Measurements from ENCODE around the gene U2AF1L4. TPM values are rescaled to one million over a fixed set of nuclear protein-coding genes. Genes with fewer than 3 reads are reported as not detected.

U2AF1L4 gene
- total RNA-seq, 1 experiment from 2014 or later: 14.3 TPM

DNA sequence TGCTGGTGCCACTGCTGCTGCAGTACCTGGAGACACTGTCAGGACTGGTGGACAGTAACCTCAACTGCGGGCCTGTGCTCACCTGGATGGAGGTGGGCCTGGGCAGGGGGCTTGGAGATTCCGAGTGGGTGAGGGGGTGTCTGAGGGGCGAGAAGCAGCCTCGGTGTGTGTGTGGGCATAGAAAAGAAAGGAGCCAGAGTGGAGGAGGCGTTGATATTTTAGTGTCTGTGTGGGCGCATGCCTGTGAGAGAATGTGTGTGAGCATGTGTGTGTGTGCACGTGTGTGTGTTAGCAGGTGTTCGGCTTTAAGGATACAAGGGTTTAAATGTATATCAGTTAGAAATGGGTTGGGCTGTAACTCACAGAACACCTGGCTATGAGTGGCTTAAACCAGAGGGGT, 33.8 kb upstream of the U2AF1L4 start:
- Histone ChIP-seq H3K4me2 (no peak overlapping the region), H3K27ac (no peak overlapping the region), H3K36me3 (ENCODE audit: low read depth) (no peaks in the 10 kb centered on the region), H3K4me1 (replicated peaks; ENCODE audit: insufficient read depth) (no peaks in the 10 kb centered on the region), H4K20me1 (ENCODE audit: insufficient read depth) (no peaks in the 10 kb centered on the region), H3K27me3 (ENCODE audit: insufficient read depth, low read depth) (no peaks in the 10 kb centered on the region; the same call in 1 of the 2 replicates), H3F3A (ENCODE audit: insufficient read depth, low read depth) (0 out of 2 replicates have a peak, but pooled peaks cover 9% of the 10 kb centered on the region), H3K9me3 (ENCODE audit: insufficient read depth, low read depth) (no peaks in the 10 kb centered on the region), H3K79me2 (ENCODE audit: low read depth) (no peaks in the 10 kb centered on the region), H3K4me3 (no peak overlapping the region), H3K9me2 (ENCODE audit: insufficient read depth) (no peaks in the 10 kb centered on the region), H2AFZ (no peak overlapping the region)
- DNase-seq: no peak
- no TSS peak for BruUV-seq (replicated peaks)
- intact Hi-C loops (cut with micrococcal nuclease; ENCODE audit: unreplicated experiment): no loop called here
- POLR2A ChIA-PET (ENCODE audit: unreplicated experiment): no interaction called here
- CTCF ChIA-PET: no interaction called here
- TF ChIP-seq EZH2 (IDR thresholded peaks at IDR 0.05; ENCODE audit: low read depth): no peak
- no peak for TF ChIP-seq CTCF (conservative IDR thresholded peaks at IDR 0.05)

DNA sequence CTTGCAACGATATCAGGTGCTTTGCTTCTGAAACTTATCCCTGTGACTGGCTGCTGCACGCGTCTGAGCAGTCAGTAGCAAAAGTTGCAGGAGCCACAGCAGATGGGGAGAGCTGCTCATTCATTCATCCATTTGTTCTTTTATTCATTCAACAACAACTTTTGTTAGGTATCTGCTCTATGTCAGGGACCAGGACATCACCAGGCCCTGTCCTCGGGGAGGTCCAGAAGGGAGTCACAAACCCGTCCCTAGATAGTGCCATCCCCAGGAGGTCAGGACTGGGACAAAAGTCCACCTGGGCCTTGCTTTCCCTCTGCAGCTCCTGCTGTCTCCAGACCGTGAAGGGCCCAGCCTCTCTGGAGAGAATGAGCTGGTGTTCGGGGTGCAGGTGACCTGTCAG, 32.7 kb upstream of the U2AF1L4 start:
- BruUV-seq (replicated peaks): no TSS peak
- H3K27me3 ChIP-seq (ENCODE audit: insufficient read depth, low read depth): no peaks in the 10 kb centered on the region
- no peak overlapping the region for H3K27ac ChIP-seq
- H3K36me3 ChIP-seq (ENCODE audit: low read depth): no peaks in the 10 kb centered on the region
- no peaks in the 10 kb centered on the region for H3K9me3 ChIP-seq (ENCODE audit: insufficient read depth, low read depth)
- no peak overlapping the region for H2AFZ ChIP-seq
- ChIA-PET CTCF (no interaction called here), POLR2A (ENCODE audit: unreplicated experiment) (interaction anchor here (0.6 kb wide), 1 partner anchor 76 kb away, joined by 3 read pairs; no protein-coding TSS in a partner anchor)
- no peaks in the 10 kb centered on the region for H3K4me1 ChIP-seq (replicated peaks; ENCODE audit: insufficient read depth)
- DNase-seq: no peak
- H3K4me2 ChIP-seq: no peak overlapping the region
- H3K9me2 ChIP-seq (ENCODE audit: insufficient read depth): no peaks in the 10 kb centered on the region
- H3K4me3 ChIP-seq: no peak overlapping the region
- intact Hi-C loops (cut with micrococcal nuclease; ENCODE audit: unreplicated experiment): no loop called here
- TF ChIP-seq EZH2 (IDR thresholded peaks at IDR 0.05; ENCODE audit: low read depth): no peak
- TF ChIP-seq CTCF (conservative IDR thresholded peaks at IDR 0.05): no peak
- no peaks in the 10 kb centered on the region for H4K20me1 ChIP-seq (ENCODE audit: insufficient read depth)
- H3K79me2 ChIP-seq (ENCODE audit: low read depth): no peaks in the 10 kb centered on the region
- H3F3A ChIP-seq (ENCODE audit: insufficient read depth, low read depth): 0 out of 2 replicates have a peak, but pooled peaks cover 7% of the 10 kb centered on the region

DNA sequence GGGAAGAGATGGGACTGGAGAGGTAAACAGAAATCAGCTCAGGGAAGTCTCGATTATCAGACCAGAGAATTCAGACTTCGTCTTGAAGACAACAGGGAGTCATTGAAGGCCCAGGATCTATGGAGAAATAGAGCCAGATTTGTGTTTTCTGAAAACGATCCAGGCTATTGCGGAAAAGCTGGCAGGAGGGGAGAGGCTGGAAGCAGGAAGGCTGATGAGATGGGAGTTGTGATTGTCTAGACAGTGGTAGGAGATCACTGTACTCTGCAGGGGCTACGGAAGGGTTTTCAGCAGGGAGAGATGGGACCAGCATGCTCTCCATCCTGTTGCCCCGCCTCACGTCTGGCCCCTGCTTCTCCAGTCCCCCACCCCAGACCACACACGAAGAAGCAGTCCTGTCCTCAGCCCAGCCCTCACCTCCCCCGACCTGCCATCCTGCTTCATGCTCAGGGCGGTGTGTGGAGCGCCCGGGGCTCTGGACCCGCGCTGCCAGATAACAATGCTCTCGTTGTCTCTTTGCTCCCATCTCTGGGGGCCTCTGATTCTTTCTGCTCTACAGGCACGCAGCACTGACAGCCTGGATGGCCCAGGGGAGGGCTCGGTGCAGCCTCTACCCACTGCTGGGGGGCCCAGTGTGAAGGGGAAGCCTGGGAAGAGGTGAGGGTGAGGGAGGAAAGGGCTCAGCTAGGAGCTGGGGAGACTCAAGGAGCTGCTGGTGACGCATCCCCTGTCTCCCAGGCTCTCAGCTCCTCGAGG, 32.0 kb upstream of the U2AF1L4 start:
- Histone ChIP-seq H3K36me3 (ENCODE audit: low read depth) (no peaks in the 10 kb centered on the region), H3K79me2 (ENCODE audit: low read depth) (no peaks in the 10 kb centered on the region), H3K27ac (no peak overlapping the region), H3K4me2 (no peak overlapping the region), H3F3A (ENCODE audit: insufficient read depth, low read depth) (peaks cover 9% of the 10 kb centered on the region; the same call in 1 of the 2 replicates), H3K4me3 (no peak overlapping the region), H3K9me2 (ENCODE audit: insufficient read depth) (no peaks in the 10 kb centered on the region), H4K20me1 (ENCODE audit: insufficient read depth) (no peaks in the 10 kb centered on the region), H3K9me3 (ENCODE audit: insufficient read depth, low read depth) (no peaks in the 10 kb centered on the region), H2AFZ (no peak overlapping the region), H3K27me3 (ENCODE audit: insufficient read depth, low read depth) (no peaks in the 10 kb centered on the region), H3K4me1 (replicated peaks; ENCODE audit: insufficient read depth) (no peaks in the 10 kb centered on the region)
- no TSS peak for BruUV-seq (replicated peaks)
- CTCF ChIA-PET: no interaction called here
- intact Hi-C loops (cut with micrococcal nuclease; ENCODE audit: unreplicated experiment): no loop called here
- DNase-seq: no peak
- TF ChIP-seq EZH2 (IDR thresholded peaks at IDR 0.05; ENCODE audit: low read depth) (no peak), CTCF (conservative IDR thresholded peaks at IDR 0.05) (no peak)
- POLR2A ChIA-PET (ENCODE audit: unreplicated experiment): interaction anchor here (0.6 kb wide), 1 partner anchor 43 kb away, joined by 3 read pairs; no protein-coding TSS in a partner anchor
